NCI-H2171 (cell line): ENCODE measurements around the gene STX8.
"Not testable (repeated sequence)": the region's sequence is repeated elsewhere in the genome, so short reads cannot be mapped to it uniquely, and the experiment has no call there.

Experiments used
- DNase-seq: peaks from one replicate; lab custom pipeline; 2025; lab: John Stamatoyannopoulos, UW

Gene STX8, protein sequence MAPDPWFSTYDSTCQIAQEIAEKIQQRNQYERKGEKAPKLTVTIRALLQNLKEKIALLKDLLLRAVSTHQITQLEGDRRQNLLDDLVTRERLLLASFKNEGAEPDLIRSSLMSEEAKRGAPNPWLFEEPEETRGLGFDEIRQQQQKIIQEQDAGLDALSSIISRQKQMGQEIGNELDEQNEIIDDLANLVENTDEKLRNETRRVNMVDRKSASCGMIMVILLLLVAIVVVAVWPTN

DNA sequence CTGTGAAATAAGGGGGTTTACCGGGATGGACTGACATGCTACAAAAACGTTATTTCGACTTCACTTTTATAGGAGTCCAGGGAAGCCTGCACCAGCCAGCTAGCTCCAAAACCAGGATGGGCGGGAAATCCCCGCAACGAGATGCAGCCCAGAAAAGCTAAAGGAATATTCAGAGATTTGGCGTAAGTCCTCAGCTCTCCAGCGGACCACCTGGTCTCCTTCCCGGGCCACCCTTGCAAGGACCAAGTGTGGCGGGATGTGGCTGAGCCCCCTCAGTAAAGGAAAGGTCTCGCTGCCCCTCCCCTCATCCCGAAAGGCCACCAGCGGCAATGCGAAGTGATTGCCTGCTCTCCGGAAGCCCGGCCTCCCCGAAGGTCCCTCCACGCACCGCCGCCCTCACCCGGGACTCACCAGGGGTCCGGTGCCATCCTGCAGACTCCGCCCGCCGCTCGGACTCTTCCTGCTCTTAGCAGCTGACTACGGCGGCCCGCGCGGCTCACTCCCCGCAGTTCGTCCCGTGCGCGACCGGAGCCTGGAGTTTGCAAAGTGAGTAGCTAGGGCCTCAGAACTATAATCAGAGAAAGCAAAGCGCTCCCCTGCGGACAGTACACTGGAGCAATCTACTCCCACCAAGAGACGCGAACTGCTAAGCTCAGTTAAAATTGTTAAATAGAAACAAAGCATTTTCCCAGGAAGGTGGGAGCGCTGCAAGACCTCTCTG, at the start of gene STX8:
Gene STX8, minus strand, starts transcription at position 440 of the 721 bp plus-strand sequence. Its CDS starts 12 bp downstream, at position 428.
- DNase-seq: no peak

DNA sequence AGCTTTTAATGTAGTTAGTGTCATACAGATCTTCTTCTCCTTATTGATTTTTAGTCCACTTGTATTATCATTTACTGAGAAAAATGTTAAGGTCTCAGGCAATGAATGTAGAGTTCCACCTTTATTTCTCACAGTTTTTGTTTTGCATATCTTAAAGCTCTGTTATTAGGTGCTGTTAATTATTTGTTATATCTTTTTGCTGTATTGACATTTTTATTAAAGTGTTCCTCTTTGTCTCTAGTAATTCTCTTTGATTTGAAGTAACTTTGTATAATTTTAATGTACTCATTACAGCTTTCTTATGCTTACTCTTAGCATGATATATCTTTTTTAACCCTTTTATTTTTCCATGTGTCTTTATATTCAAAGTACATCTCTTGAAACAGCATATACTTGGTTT, 47.3 kb upstream of the STX8 start:
- DNase-seq: no peak

DNA sequence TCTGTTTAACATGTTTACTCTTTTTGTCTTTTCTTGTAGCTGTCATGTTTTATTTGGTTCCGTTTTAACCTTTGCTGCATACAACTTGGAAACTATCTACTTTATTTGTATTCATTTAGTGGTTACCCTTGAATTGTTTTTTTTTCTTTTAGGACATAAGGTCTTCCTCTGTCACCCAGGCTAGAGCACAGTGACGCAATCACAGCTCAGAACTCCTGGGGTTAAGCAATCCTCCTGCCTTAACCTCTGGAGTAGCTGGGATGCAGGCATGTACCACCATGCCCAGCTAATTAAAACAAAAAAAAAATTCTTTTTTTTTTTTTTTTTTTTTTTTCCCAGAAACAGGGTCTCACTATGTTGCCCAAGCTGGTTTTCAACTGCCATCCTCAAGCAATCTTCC, 39.9 kb upstream of the STX8 start:
- no peak for DNase-seq

DNA sequence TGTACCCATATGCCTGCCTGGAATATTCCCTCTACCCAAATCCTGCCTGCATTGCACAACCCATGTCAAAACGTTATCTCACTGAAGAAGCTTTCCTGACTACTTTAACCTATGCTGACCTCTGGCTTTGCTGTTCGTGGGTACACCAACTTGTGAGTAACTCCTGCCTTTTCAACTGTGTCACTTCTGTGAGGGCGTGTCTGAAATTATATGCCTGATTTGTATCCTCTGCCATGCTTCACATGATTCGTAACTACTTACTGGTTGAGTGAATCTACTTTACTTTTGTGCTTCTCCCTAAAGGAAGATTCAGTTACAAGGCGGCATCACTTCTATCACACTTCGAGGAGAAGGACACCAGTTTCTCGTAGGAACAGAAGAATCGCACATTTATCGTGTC, 36.4 kb upstream of the STX8 start:
- no peak for DNase-seq

DNA sequence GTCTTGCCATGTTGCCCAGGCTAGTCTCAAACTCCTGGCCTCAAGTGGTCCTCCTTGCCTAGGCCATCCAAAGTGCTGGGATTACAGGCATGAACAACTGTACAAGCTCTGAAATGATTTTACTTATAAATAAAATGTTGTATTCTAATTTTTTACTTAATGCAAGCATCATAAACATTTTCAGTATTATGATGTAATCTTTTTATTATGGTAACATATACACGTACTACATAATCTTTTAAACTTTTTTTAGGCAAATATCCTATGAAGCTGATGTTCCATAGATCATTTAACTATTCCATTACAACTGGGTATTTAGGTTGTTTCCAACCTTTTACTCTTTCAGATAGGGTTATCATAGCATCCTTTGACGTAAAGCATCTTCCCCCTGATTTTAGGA, 35.9 kb upstream of the STX8 start:
- DNase-seq: no peak

DNA sequence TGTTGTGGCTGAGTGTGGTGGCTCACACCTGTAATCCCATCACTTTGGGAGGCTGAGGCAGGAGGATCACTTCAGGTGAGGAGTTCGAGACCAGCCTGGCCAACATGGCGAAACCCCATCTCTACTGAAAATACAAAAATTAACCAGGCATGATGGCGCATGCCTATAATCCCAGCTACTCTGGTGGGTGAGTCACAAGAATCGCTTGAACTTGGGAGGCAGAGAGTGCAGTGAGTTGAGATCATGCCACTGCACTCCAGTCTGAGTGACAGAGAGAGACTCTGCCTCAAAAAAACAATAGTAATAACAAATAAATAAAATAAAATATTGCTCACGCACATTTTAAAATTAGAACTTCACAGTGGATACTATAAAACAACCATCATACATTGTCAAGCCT, 31.4 kb upstream of the STX8 start:
- not testable (repeated sequence) for DNase-seq

DNA sequence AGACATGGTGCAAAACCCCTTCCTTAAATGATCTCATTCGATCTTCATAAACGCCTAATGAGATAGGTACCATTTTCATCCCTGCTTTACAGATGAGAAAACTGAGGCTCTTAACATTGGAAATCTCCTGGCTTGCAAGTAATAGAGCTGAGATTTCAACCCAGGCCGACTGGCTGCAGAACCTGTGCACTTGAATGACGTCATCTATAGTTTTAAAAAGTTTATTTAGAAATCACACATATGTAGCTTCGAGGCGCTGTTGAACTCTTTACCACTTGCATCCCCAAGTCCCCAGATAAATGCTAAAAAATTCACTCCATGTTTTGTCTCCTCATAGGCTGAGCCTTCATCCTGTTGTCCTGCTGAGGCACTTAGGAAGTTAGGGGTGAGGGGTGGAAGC, 30.8 kb upstream of the STX8 start:
- DNase-seq: no peak

DNA sequence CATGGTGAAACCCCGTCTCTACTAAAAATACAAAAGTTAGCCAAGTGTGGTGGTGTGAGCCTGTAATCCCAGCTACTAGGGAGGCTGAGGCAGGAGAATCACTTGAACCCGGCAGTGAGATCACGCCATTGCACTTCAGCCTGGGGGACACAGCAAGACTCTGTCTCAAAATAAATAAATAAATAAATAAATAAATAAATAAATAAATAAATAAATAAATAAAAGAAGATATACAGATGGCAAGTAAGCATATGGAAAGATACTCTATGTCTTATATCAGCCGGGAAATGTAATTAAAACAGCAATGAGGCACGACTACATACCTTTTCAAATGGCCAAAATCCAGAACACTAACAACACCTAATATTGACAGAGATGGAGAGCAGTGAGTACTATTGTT, 29.0 kb upstream of the STX8 start:
- DNase-seq: not testable (repeated sequence)

DNA sequence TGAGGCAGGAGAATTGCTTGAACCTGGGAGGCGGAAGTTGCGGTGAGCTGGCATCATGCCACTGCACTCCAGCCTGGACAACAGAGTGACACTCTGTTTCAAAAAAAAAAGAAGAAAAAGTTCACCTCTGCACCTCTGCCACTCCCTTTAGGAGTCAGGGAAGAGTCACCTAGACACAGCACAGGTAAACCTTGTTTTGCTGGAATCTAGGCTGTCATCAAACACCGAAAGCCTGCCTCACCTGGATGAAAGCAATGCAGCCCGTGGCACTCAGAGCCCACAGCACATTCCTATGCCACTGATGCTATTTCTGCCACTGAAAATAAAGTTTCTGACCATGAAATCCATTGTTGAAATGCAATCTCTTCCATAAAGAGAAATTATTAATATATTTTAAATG, 23.0 kb upstream of the STX8 start:
- DNase-seq: no peak

DNA sequence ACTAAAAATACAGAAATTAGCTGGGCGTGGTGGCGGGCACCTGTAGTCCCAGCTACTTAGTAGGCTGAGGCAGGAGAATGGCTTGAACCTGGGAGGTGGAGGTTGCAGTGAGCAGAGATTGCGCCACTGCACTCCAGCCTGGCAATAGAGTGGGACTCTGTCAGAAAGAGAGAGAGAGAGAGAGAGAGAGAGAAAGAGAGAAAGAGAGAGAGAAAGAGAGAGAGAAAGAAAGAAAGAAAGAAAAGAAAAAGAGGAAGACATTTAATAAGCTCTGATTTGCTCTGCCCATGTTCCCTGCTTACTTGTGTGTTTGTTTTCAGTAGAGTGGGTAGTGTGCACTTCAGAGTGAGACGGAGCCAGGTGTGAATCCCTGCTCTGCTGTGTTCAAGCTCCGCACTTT, 22.0 kb upstream of the STX8 start:
- DNase-seq: not testable (repeated sequence)

DNA sequence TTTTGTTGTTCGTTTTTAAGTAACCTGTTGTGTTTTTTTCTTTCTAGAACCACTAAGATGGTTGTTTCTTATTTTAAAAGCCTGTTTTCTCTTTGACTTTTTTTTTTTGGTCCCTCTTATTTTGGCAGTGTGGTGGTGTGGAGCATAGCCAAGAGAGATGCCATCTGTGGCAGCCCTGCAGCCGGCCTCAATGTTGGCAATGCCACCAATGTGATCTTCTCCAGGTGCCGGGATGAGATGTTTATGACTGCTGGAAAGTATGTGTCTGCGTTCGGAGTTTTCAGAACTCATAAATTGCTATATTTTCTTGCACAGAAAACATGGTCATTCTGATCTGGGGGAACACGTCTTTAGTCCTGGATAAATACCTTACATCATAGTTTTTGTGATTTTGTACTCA, 18.4 kb upstream of the STX8 start:
- DNase-seq: no peak

DNA sequence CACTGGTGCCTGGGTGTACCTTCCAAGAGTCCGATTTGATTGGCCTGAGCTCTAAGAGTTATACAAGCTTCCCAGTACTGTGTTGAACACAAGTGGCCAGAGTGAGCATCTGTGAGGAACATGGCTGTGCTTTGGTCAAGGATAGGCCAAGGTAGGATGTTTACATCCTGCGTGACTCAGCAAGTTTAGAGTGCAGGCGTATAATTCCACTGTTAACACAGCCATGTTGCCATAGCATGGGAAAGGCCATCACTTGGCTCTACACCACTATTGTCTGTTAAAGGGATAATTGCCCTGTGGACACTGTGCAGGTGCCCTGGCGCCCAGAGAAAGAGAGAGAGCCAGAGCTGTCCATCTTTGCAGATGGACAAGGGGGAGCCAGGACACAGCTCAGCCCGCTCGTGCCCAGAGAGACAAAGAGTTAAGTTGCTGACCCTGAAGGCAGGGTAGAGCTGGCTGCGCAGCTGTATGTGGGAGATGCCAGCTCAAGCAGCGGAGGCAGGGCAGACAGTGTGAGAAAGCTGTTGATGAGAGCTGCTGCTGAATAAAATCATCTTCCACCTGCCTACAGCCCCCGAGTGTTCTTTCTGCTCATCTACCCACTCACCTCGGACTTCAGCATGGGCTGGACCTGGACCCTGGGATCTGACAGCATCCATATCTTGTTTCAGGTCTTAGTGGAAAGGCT, 12.5 kb upstream of the STX8 start:
- no peak for DNase-seq

DNA sequence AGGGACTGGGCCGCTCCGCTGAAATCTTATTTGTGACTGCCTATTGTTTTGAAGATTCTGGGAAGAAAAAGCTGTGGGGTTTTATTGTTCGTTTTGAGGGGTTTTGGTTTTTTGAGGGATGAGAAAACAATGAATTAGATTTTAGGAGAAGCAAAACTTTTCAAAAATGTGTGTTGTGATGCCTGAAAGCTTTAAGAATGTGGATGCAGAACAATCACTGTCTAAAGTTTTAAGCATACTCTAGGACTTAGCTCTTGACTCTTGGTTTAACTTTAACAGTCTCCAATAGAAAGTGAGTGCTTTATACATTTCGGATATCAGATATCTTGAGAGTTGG, 1.7 kb upstream of the STX8 start:
- DNase-seq: no peak

DNA sequence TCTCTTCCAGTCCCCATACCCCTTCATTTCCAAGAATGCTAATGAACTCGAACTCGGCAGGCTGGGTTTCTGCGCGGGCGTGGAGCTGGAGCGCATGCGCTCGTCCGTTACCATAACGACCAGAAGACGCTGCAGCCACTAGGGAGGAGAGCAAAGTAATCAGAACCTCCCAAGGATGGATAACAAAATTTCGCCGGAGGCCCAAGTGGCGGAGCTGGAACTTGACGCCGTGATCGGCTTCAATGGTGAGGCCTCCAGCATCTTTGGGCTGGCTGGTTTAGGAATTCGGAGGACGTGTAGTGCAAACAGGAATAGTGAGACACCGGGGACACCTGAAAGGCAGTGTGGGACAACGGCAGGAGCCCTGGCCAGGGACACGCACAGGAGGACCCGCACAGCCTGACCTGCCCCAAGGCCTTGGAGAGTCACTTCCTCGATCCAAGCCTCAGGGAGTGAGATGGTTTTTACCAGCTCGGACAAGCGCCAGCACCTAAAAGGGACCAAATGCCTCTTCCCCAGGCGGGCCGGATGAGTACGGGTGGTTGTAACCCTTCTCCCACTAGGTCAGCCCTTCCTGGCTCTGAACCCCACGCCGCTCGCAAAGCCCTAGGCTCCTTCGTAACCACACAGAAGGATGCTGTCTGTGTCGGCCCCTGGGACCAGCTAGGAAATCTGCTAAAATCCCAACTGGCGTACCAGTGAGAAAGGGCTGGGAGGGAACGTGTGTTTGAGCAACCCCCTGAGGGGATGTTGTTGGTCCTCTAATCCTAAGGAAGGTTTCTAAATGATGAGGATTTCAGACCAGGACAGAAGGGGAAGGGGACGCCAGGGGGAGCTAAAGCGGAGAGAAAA, 1.1 kb upstream of the STX8 start, which contains the start of gene CFAP52:
Gene CFAP52, plus strand, starts transcription at position 122 of the 852 bp plus-strand sequence. Its CDS starts 54 bp downstream, at position 176.
- DNase-seq: no peak

DNA sequence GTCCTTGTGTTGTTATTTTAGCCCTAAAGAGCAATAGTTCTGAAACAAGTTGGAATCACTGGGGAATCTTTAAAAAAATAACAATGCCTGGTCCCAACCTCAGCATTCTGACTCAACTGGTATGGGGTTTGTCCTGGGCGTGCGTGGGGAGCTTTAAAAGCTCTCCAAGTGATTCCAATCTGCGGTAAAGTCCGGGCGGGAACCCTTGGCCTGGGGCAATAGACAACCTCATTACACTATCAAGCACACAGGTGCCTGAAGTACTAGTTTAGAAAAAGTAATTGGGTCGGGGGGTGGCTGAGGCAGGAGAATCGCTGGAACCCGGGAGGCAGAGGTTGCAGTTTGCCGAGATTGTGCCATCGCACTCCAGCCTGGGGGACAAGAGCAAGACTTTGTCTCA, 4.4 kb downstream of the STX8 start:
- DNase-seq: no peak

DNA sequence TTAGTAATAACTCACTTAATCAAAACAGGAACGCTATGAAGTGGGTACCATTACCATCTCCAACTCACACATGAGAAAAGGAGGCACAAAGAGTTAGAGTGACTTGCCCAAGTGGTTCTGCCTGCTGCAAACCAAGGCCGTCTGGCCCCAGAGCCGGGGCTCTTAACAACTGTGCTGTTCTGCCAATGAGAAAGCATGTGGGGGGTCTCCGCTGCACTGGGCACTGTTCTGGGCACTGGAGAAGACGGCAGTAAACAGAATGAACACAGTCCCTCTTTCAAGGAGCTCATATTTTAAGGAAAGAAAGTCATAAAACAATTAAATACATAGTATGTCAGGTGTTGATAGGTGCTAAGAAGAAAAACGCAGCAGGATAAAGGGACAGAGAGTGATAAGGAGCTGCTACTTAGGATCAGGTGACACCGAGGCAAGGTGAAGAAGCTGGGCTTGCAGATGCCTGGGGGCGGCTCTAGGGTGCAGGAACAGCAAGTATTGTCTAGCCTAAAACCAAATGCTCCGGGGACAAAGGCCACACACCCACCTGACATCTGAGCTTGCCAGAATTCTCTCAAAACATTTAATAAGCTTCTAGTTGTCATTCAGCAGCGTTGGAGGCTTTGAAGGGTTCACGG, 6.5 kb downstream of the STX8 start:
- DNase-seq: no peak

DNA sequence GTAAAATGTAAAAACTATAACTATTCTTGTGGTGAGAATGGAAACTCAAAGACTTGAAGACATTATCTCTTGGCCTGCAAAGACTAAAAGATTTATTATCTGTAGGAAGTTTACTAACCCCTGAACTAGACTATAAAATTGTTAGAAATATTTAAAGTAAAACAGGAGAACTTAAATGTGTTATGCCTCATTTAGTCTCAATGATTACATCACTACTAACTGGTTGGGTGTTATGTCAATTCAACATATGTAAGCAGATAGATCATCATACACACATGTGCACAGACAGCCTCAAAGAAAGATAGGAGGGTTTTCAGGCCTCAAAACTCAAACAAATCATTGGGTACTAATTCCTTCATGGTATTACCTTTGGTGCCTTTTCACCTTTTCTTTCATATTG, 7.6 kb downstream of the STX8 start:
- DNase-seq: no peak

DNA sequence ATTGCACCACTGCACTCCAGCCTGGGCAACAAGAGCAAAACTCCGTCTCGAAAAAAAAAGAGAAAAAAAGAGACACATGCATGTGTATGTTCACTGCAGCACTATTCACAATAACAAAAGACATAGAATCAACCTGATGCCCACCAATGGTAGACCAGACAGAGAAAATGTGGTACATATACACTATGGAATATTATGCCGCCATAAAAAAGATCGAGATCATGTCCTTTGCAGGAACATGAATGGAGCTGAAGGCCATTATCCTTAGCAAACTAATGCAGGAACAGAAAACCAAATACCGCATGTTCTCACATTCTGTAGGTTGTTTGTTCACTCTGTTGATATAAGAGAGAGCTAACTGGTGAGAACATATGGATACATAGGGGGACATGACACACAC, 8.9 kb downstream of the STX8 start:
- not testable (repeated sequence) for DNase-seq

DNA sequence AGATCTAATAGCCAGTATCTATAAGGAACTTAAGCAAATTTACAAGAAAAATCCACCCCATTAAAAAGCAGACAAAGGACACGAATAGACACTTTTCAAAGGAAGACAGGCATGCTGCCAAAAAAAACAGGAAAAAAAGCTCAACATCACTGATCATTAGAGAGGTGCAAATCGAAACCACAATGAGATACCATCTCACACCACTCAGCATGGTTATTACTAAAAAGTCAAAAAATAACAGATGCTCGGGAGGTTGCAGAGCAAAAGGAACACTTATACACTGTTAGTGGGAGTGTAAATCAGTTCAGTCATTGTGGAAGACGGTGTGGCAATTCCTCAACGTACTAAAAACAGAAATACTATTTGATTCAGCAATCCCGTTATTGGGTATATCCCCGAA, 9.6 kb downstream of the STX8 start:
- no peak for DNase-seq

DNA sequence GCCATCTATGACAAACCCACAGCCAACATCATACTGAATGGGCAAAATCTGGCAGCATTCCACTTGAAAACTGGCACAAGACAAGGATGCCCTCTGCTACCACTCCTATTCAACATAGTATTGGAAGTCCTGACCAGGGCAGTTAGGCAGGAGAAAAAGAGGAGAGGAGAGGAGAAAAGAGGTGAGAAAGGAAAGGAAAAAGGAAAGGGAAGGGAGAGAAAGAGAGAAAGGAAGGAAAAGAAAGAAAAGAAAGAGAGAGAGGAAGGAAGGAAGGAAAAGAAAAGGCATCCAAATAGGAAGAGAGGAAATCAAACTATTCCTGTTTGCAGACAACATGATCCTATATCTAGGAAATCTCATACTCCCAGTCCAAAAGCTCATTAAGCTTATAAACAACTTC, 11.5 kb downstream of the STX8 start:
- DNase-seq: no peak

DNA sequence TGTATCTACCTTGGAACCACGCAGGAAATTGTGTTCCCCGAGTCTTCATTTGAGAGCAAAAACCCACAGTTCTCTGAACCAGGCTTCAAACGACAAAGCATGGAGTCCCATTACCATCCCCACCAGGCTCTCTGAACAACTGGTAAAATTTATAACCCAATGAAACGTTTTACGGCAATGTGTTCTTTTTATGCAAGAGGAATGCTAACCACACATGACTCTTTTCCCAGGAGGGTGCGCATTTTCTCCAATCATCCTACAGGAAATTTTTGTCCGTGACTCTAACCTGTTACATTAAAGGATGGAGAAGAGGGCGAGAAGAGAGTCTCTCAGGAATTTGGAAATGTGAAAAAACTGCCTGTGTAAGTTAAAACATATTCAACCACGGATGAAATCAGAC, 17.8 kb downstream of the STX8 start:
- DNase-seq: no peak
